ENCODE results near the gene LEMD1. TPM values are rescaled to one million over a fixed set of nuclear protein-coding genes. Genes with fewer than 3 reads are reported as not detected.

Gene LEMD1
- total RNA-seq, 1 experiment from 2014 or later = 16.7 TPM

- intact Hi-C loops (cut with micrococcal nuclease; ENCODE audit: unreplicated experiment) = no loop called here
- POLR2A ChIA-PET (ENCODE audit: unreplicated experiment) = interaction anchor here (1.0 kb wide), 1 partner anchor 88 kb away, joined by 3 read pairs; no protein-coding TSS in a partner anchor
- Histone ChIP-seq H3K9me2 (ENCODE audit: insufficient read depth) (no peaks in the 10 kb centered on the region), H3K27ac (no peak overlapping the region), H3K79me2 (ENCODE audit: low read depth) (no peaks in the 10 kb centered on the region), H3K36me3 (ENCODE audit: low read depth) (no peaks in the 10 kb centered on the region), H4K20me1 (ENCODE audit: insufficient read depth) (no peaks in the 10 kb centered on the region), H3F3A (ENCODE audit: insufficient read depth, low read depth) (no peaks in the 10 kb centered on the region), H3K4me3 (no peak overlapping the region), H2AFZ (no peak overlapping the region), H3K9me3 (ENCODE audit: insufficient read depth, low read depth) (no peaks in the 10 kb centered on the region), H3K4me2 (no peak overlapping the region), H3K27me3 (ENCODE audit: insufficient read depth, low read depth) (peaks cover 20% of the 10 kb centered on the region), H3K4me1 (replicated peaks; ENCODE audit: insufficient read depth) (0 out of 2 replicates have a peak, but pooled peaks cover 2% of the 10 kb centered on the region)
- DNase-seq = no peak
- BruUV-seq (replicated peaks) = no TSS peak
- TF ChIP-seq CTCF (conservative IDR thresholded peaks at IDR 0.05) (no peak), EZH2 (IDR thresholded peaks at IDR 0.05; ENCODE audit: low read depth) (no peak)
- CTCF ChIA-PET = interaction anchor here (0.5 to 2.1 kb wide), 19 partner anchors 12 to 226 kb away, joined by 3 to 18 read pairs (median 4); no protein-coding TSS in a partner anchor
These were observed 68.2 kb downstream of the LEMD1 start for GRCh38 chr1:205353612-205354011.

GRCh38 chr1:205353191-205353590 is 68.7 kb downstream of the LEMD1 start:
- Histone ChIP-seq H4K20me1 (ENCODE audit: insufficient read depth) (no peaks in the 10 kb centered on the region), H3K4me1 (replicated peaks; ENCODE audit: insufficient read depth) (0 out of 2 replicates have a peak, but pooled peaks cover 2% of the 10 kb centered on the region), H2AFZ (no peak overlapping the region), H3K4me2 (no peak overlapping the region), H3K27ac (no peak overlapping the region), H3K9me3 (ENCODE audit: insufficient read depth, low read depth) (no peaks in the 10 kb centered on the region), H3K9me2 (ENCODE audit: insufficient read depth) (no peaks in the 10 kb centered on the region), H3K79me2 (ENCODE audit: low read depth) (no peaks in the 10 kb centered on the region), H3K4me3 (no peak overlapping the region), H3K27me3 (ENCODE audit: insufficient read depth, low read depth) (peaks cover 18% of the 10 kb centered on the region), H3K36me3 (ENCODE audit: low read depth) (no peaks in the 10 kb centered on the region), H3F3A (ENCODE audit: insufficient read depth, low read depth) (no peaks in the 10 kb centered on the region)
- CTCF ChIA-PET = interaction anchor here (1.1 to 2.1 kb wide), 4 partner anchors 17 to 171 kb away, joined by 3 to 18 read pairs (median 10); no protein-coding TSS in a partner anchor
- intact Hi-C loops (cut with micrococcal nuclease; ENCODE audit: unreplicated experiment) = no loop called here
- POLR2A ChIA-PET (ENCODE audit: unreplicated experiment) = no interaction called here
- no peak for TF ChIP-seq EZH2 (IDR thresholded peaks at IDR 0.05; ENCODE audit: low read depth)
- TF ChIP-seq CTCF (conservative IDR thresholded peaks at IDR 0.05) = no peak
- no peak for DNase-seq
- BruUV-seq (replicated peaks) = no TSS peak

- no TSS peak for BruUV-seq (replicated peaks)
- Histone ChIP-seq H2AFZ (no peak overlapping the region), H3K4me2 (no peak overlapping the region), H3K27ac (no peak overlapping the region), H3K27me3 (ENCODE audit: insufficient read depth, low read depth) (peaks cover 11% of the 10 kb centered on the region), H3K9me3 (ENCODE audit: insufficient read depth, low read depth) (no peaks in the 10 kb centered on the region), H3K9me2 (ENCODE audit: insufficient read depth) (no peaks in the 10 kb centered on the region), H4K20me1 (ENCODE audit: insufficient read depth) (no peaks in the 10 kb centered on the region), H3K4me1 (replicated peaks; ENCODE audit: insufficient read depth) (0 out of 2 replicates have a peak, but pooled peaks cover 2% of the 10 kb centered on the region), H3K4me3 (no peak overlapping the region), H3F3A (ENCODE audit: insufficient read depth, low read depth) (no peaks in the 10 kb centered on the region), H3K79me2 (ENCODE audit: low read depth) (no peaks in the 10 kb centered on the region), H3K36me3 (ENCODE audit: low read depth) (no peaks in the 10 kb centered on the region)
- ChIA-PET POLR2A (ENCODE audit: unreplicated experiment) (no interaction called here), CTCF (interaction anchor here (1.1 kb wide), 1 partner anchor 79 kb away, joined by 3 read pairs; no protein-coding TSS in a partner anchor)
- TF ChIP-seq EZH2 (IDR thresholded peaks at IDR 0.05; ENCODE audit: low read depth) (no peak), CTCF (conservative IDR thresholded peaks at IDR 0.05) (no peak)
- intact Hi-C loops (cut with micrococcal nuclease; ENCODE audit: unreplicated experiment) = no loop called here
- no peak for DNase-seq
These were observed 69.7 kb downstream of the LEMD1 start for GRCh38 chr1:205351984-205352713.

Data from PC-9 (cell line).